NCI-H2196 (cell line): ENCODE measurements around the gene SFXN3.

ENCODE experiments used
- DNase-seq: peaks from one replicate; lab custom pipeline; 2025; ENCODE audit not compliant: unreplicated experiment; lab: John Stamatoyannopoulos, UW

SFXN3 gene

GRCh38 chr10:101054876-101055275, 23.8 kb downstream of the SFXN3 start:
- no peak for DNase-seq

DNA sequence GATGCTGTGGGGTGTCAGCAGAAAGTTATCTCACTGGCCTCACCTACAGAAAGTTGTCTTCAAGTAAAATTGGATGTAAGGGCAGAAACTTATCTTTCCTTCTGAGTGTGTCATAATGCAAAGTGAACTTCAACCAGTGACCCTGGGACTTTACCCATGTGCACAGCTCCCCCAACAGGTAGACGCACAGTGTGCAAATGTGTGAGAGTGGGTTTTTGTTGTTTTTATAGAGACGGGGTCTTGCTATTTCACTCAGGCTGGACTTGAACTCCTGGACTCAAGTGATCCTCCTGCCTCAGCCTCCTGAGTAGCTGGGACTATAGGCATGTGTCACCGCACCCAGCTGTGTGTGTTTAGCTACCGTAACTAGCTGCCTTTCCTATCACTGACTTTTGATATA, 24.4 kb downstream of the SFXN3 start:
- no peak for DNase-seq

DNA sequence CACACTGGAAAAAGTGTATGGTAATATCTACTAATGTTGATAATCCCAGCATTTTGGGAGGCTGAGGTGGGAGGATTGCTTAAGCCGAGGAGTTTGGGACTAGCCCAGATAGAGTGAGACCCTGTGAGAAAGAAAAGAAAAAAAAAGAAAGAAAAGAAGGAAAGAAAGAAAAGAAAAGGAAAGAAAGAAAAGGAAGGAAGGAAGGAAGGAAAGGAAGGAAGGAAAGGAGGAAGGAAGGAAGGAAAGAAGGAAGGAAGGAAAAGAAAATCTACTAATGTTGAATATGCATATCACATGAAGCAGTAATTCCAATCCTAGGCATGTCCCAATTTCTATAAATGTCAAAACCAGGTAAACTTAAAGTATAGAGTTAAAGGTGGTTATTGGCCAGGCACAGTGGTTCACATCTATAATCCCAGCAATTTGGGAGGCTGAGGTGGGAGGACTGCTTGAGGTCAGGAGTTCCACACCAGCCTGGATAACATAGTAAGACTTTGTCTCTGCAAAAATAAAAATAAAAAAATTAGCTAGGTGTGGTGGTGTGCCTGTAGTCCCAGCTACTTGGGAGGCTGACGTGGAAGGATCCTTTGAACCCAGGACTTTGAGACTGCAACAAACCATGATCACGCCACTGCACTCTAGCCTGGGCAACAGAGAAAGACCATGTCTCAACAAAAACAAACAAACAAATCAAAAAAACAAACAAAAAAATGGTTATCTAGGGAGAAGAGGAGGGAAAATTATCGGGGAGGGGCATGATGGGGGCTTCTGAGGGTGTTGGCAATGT, 25.5 kb downstream of the SFXN3 start:
- DNase-seq = no peak

- DNase-seq = peak; percentile 78
These were observed 29.3 kb downstream of the SFXN3 start for GRCh38 chr10:101060036-101060950.

DNA sequence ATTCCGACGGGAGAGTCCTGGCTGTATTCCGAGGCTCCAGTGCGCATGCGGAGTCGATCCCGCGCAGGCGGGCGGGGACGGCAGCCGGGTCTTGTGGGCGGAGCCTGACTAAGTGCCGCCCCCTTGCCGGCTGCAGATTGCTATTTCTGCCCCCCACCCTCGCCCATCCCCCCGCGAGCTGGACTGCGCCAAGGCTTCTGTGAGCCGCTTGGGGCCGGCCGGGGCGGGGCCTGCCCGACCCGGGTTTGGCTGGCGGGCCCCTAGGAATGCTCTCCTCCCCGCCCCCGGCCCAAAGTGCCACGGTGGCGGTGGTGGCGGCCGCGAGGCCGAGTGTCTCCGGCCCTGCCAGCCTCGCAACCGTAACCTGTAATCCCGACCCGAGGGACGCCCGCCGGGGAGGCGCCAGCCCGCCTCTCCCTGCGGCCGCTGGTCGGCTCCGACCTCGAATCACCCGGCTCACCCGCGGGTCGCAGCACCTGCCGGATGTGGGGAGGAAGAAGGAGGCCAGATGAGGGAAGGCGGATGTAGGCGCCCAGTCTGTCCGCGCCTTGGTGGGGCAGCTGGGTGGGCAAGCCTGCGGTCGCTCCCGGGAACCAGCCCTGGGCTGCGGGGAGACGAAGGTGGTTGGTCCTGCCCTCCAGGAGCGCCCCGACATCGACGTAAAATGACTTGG, 30.1 kb downstream of the SFXN3 start:
- DNase-seq = peak; percentile 84

DNA sequence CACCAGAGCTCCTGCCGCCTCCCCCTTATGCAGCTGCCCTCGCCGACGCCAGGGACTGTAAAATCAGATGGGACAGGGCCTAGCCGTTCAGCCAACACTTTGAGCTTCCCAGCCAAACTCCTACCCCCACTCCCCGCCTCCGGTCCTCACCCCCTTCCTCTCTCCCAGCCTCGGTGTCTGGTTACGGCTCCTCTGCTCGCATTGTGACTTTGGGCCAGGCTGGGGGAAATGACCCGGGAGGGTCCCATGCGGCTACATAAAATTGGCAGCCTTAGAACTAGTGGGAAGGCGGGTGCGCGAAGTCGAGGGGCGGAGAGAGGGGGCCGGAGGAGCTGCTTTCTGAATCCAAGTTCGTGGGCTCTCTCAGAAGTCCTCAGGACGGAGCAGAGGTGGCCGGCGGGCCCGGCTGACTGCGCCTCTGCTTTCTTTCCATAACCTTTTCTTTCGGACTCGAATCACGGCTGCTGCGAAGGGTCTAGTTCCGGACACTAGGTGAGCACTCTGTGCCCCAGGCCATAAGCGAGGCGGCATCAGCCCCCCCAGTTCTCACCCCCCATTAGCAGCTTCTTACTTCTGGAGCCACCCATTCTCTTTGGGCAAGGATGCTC, 30.7 kb downstream of the SFXN3 start, which contains the start of gene KAZALD1:
KAZALD1 (plus strand) TSS at position 366 of the 608 bp plus-strand sequence. CDS start 604 bp downstream, outside the sequence.
- peak; percentile 18 for DNase-seq

DNA sequence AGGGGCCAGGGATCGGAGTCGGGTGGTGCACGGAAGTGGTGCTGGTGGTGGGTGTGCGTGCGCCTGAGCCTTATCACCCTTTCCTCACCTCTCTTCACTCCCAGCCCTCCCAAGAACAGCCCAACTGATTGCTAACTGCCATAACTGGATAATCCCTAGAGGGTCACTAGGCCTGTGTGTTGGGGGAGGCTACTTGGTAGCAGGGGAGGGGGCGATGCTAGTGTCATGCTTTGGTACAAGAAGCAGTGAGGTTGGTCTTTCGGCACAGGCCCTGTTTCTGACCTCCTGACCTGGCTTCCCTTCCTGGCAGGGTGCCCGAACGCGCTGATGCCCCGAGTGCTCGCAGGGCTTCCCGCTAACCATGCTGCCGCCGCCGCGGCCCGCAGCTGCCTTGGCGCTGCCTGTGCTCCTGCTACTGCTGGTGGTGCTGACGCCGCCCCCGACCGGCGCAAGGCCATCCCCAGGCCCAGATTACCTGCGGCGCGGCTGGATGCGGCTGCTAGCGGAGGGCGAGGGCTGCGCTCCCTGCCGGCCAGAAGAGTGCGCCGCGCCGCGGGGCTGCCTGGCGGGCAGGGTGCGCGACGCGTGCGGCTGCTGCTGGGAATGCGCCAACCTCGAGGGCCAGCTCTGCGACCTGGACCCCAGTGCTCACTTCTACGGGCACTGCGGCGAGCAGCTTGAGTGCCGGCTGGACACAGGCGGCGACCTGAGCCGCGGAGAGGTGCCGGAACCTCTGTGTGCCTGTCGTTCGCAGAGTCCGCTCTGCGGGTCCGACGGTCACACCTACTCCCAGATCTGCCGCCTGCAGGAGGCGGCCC, 31.4 kb downstream of the SFXN3 start:
- peak; percentile 53 for DNase-seq

- peak; percentile 20 for DNase-seq
These were observed 32.1 kb downstream of the SFXN3 start for GRCh38 chr10:101063050-101063525.

GRCh38 chr10:101063548-101064414, 32.7 kb downstream of the SFXN3 start:
- DNase-seq = no peak

- DNase-seq = no peak
These were observed 33.5 kb downstream of the SFXN3 start for GRCh38 chr10:101064415-101065030.

DNA sequence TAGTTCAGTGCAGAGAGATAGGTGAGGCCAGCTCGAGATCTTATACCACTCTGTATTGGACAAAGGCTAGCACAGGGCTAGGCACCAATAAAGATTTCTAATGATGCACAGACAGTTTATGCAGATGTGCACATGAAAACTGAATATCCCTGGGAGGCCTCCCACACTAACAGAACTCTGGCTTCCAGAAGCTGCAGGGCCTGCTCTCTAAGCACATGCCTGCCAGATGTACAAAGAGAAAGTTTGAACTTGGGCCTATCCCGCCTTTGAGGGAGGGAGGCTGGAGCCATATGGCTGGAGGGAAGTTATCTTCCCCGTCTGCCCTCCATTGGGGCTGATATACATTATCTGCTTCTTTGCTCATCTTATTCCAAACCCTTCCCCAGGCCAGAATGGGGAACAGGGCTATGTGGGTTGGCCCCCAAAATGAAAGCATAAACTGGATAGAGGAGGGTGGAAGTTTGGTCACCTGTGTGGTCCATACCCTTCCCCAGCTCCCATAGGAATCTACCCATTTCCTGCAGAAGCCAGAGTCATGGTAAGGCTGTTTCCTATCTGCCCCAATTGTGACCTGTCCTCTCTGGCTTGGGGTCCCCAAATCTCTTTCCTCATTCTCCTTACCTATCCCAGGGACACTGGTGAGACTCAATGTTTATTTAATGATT, 34.6 kb downstream of the SFXN3 start:
- DNase-seq = no peak

DNA sequence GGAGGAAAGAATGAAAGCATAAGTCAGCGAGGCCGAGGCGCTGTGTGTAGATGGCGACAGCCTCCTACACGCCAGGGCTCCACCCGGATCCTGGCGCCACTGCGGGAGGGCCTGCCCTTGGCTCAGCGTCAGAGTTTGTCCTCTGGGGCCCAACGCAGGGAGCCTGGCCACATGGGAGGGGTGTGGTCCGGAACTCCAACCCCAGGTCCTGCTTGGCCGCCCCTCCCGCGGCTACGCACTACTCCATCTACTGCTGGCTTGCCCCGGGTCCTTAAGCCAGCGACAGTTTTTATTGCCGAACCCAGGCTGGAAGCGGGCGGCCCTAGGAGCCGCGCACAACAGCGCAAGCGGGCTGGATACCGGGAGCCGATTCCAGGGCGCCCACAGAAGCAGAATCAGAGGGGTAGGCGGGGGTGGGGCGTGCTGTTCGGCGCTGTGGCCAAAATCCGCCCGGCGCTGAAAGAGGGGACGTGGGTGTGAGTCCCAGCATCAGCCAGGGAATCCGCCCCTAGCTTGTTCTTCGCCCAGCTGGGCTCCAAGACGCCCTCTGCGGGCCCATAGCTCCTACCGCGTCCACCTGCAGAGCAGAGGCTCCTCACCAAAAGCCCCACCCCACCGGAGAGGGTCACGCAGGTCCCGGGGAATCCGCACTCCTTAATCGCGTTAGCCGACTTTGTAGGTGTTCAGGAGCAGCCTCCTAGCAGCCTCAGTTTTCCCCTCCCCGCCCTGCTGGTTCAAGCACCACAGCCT, 35.3 kb downstream of the SFXN3 start:
- DNase-seq = peak; percentile 65

- peak; percentile 25 for DNase-seq
These were observed 35.9 kb downstream of the SFXN3 start for GRCh38 chr10:101066896-101067355.

DNA sequence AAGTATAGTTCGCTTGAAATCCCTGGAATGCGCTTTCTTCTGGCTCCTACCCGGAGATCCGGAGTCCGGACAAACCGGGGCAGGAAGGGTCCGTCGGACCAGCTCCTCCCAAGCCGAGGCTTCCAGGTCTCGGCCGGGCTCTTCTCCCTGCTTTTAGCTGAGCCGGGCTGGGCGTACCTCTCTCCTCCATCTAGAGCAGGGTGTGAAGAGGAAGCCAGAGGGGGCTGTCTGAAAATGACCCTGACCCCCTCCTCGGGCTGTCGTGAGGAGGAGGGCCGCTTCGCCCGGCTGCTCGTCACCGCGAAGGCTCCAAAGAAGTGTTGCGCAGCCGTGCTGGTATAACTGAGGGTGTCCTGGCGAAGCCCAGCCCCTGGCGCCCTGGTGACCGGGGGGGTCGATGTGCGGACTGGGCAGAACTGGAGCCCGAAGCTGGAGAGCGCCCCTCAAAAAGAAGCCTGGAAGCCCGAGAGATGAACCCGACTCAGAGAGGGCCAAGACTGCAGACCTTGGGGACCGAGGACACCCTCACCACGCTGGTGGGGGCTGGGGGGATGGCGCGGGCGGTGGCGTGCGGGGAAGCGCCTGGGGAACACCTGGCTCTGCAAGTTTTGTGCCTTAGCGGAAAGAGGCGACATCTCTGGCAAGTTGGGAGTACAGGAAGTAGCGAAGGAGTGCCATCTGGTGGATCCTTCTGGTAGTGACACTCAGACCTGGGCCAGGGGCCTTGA, 36.5 kb downstream of the SFXN3 start:
- peak; percentile 72 for DNase-seq

- no peak for DNase-seq
These were observed 38.4 kb downstream of the SFXN3 start for GRCh38 chr10:101069441-101069840.

DNA sequence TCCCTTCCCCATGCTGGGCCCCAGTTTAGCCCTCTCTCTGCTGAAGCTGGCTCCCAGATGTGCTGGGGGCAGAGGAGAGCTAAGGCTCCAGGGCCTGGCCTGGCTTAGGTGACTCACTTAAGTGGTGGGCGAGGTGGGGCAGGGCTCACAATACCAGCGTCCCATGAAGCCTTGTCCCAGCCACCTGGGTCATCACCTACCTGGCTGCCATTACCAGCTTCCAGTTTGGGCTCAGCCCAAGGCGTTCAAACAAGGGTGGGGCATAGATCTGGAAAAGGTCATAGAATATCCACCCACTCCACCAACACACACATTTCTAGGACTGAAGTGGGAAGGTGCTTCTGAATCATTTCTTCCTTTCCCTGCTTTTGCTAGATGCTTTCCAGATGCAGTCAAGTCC, 39.1 kb downstream of the SFXN3 start:
- no peak for DNase-seq
